H1 (cell line): ENCODE measurements around the gene INSYN1. TPM values are rescaled to one million over a fixed set of nuclear protein-coding genes. Genes with fewer than 3 reads are reported as not detected.
A peak's percentile ranks its signal among the peaks of the same experiment; 100 is the strongest.

Source experiments
- BCL11A ChIP-seq, 2 experiments: IDR thresholded peaks; one replicate each; pipeline ENCODE4 v1.6.1; 2011; ENCODE audit warnings: low read depth in 2 of 2, low read length in 2 of 2, mild to moderate bottlenecking in 2 of 2
- MAFK ChIP-seq: IDR thresholded peaks from 2 replicates; pipeline ENCODE4 v1.6.1; 2012; ENCODE audit warnings: low read depth, mild to moderate bottlenecking, improper control_type of control experiment, low read length
- SIN3A ChIP-seq, 2 experiments: IDR thresholded peaks in 1 of 2; conservative IDR thresholded peaks in 1 of 2; 2 replicates each; pipeline ENCODE4 v1.6.1; 2011 to 2012; ENCODE audit warnings: low read length in 2 of 2, improper control_type of control experiment in 1 of 2, low read depth in 1 of 2, mild to moderate bottlenecking in 1 of 2
- polyA plus RNA-seq, 7 experiments: library from polyadenylated mRNA; depleted of rRNA in 3 of 7; stranded (reverse) in 5 of 7; unstranded in 2 of 7; fragments of >200 nt in 5 of 7; fragments of 200-250 nt in 2 of 7; gene quantifications; 1 replicate in 5 of 7; 2 replicates in 1 of 7; 4 replicates in 1 of 7; pipeline versions ENCODE4 v1.2.1 to v1.2.3, GENCODE V29; 2011 to 2013; ENCODE audit warnings: missing spikeins in 2 of 7, mixed read lengths in 2 of 7
- total RNA-seq: library from RNA; stranded (reverse); fragmentation: NEBNext Ultra II Directional; extraction: Animal tissue kit (Norgen Biotek cat#: 25700); gene quantifications from 2 replicates; pipeline ENCODE4 v1.2.1, GENCODE V29; 2021

Gene INSYN1
- total and polyA plus RNA-seq, 2 of the 8 experiments (the other 6 are each of a cell fraction or from before 2014, with no cell fraction given), result 7.2 to 10.2 TPM

- no peak for TF ChIP-seq BCL11A (IDR thresholded peaks at IDR 0.05; ENCODE audit: low read depth in 2 of 2, low read length in 2 of 2)
- TF ChIP-seq SIN3A (conservative IDR thresholded peaks at IDR 0.05 in 1 of 2, IDR thresholded peaks at IDR 0.05 in 1 of 2; ENCODE audit: low read depth in 1 of 2, low read length in 2 of 2), result 0 out of 4 replicates have a peak, but pooled peaks of 1 of the 2 experiments have one; percentile 34
- TF ChIP-seq MAFK, result no peak
These were observed 52.9 kb downstream of the INSYN1 start (continued) for GRCh38 chr15:73700041-73700842.
